Neuronal stem cell (in vitro differentiated cells): Measurements from ENCODE around the gene THBD. TPM values are rescaled to one million over a fixed set of nuclear protein-coding genes. Genes with fewer than 3 reads are reported as not detected.

ENCODE experiments used
- DNase-seq: peaks from one replicate; pipeline ENCODE4 v3.0.0-alpha.2; 2013; ENCODE audit warnings: low spot score
- H2AFZ ChIP-seq: one replicate; pipeline ENCODE4 v1.6.1; 2013; ENCODE audit warnings: mild to moderate bottlenecking, low read length, inconsistent platforms
- H2AK5ac ChIP-seq: 2 replicates; pipeline ENCODE4 v1.6.1; 2013; ENCODE audit warnings: low read depth, mild to moderate bottlenecking, inconsistent platforms, low read length, moderate library complexity, mixed read lengths
- H2BK120ac ChIP-seq: 2 replicates; pipeline ENCODE4 v1.6.1; 2013; ENCODE audit warnings: low read depth, mild to moderate bottlenecking, inconsistent platforms, low read length, moderate library complexity, mixed read lengths
- H2BK12ac ChIP-seq: one replicate; pipeline ENCODE4 v1.6.1; 2013; ENCODE audit warnings: low read length, inconsistent platforms
- H2BK15ac ChIP-seq: 2 replicates; pipeline ENCODE4 v1.6.1; 2013; ENCODE audit warnings: mild to moderate bottlenecking, low read length, inconsistent platforms, mixed read lengths
- H2BK5ac ChIP-seq: one replicate; pipeline ENCODE4 v1.6.1; 2013; ENCODE audit warnings: inconsistent platforms, mild to moderate bottlenecking, low read length, moderate library complexity
- H3K14ac ChIP-seq: one replicate; pipeline ENCODE4 v1.6.1; 2013; ENCODE audit warnings: low read length, inconsistent platforms
- H3K18ac ChIP-seq: 2 replicates; pipeline ENCODE4 v1.6.1; 2013; ENCODE audit warnings: low read length, inconsistent platforms
- H3K23ac ChIP-seq: 2 replicates; pipeline ENCODE4 v1.6.1; 2013; ENCODE audit warnings: low read depth, mild to moderate bottlenecking, mixed read lengths, low read length, inconsistent platforms; ENCODE audit not compliant: poor library complexity
- H3K27ac ChIP-seq: replicated peaks from 3 replicates; pipeline ENCODE4 v1.5.1; 2013; ENCODE audit warnings: low read length, inconsistent platforms
- H3K27me3 ChIP-seq, 3 experiments: 2 replicates each; pipeline ENCODE4 v1.6.1; 2013; ENCODE audit warnings: low read length in 3 of 3, mild to moderate bottlenecking in 2 of 3, inconsistent platforms in 1 of 3, low read depth in 1 of 3, mixed read lengths in 1 of 3, moderate library complexity in 1 of 3; ENCODE audit not compliant: control insufficient read depth in 3 of 3, insufficient read depth in 3 of 3
- H3K36me3 ChIP-seq, 2 donors: replicated peaks in 1 of 2; 2 replicates each; pipeline ENCODE4 v1.6.1; 2013; ENCODE audit warnings: low read length in 2 of 2; ENCODE audit not compliant: control insufficient read depth in 2 of 2, insufficient read depth in 2 of 2
- H3K4ac ChIP-seq: 2 replicates; pipeline ENCODE4 v1.6.1; 2013; ENCODE audit warnings: inconsistent platforms, mild to moderate bottlenecking, low read length, moderate library complexity
- H3K4me1 ChIP-seq, 2 donors: 1 replicate in 1 of 2; 2 replicates in 1 of 2; pipeline ENCODE4 v1.6.1; 2013; ENCODE audit warnings: low read length in 2 of 2, low read depth in 1 of 2; ENCODE audit not compliant: control insufficient read depth in 2 of 2, insufficient read depth in 1 of 2
- H3K4me2 ChIP-seq: one replicate; pipeline ENCODE4 v1.6.1; 2013; ENCODE audit warnings: mild to moderate bottlenecking, low read length, inconsistent platforms; ENCODE audit not compliant: insufficient read depth, poor library complexity, severe bottlenecking
- H3K4me3 ChIP-seq, 2 donors: 2 replicates each; pipeline ENCODE4 v1.5.1; 2013; ENCODE audit warnings: low read length in 2 of 2, mild to moderate bottlenecking in 2 of 2, inconsistent platforms in 1 of 2, moderate library complexity in 1 of 2
- H3K79me1 ChIP-seq: one replicate; pipeline ENCODE4 v1.6.1; 2013; ENCODE audit warnings: low read depth, mild to moderate bottlenecking, inconsistent platforms, low read length, moderate library complexity
- H3K9ac ChIP-seq: one replicate; pipeline ENCODE4 v1.6.1; 2013; ENCODE audit warnings: mild to moderate bottlenecking, low read depth, low read length, inconsistent platforms; ENCODE audit not compliant: poor library complexity
- H3K9me3 ChIP-seq, 2 donors: replicated peaks in 1 of 2; 2 replicates each; pipeline versions ENCODE3 to v1.6.1; 2013; ENCODE audit warnings: low read length in 2 of 2, mild to moderate bottlenecking in 2 of 2, inconsistent platforms in 1 of 2, low read depth in 1 of 2, mixed read lengths in 1 of 2, moderate library complexity in 1 of 2; ENCODE audit not compliant: control insufficient read depth in 2 of 2, insufficient read depth in 1 of 2
- H4K8ac ChIP-seq: one replicate; pipeline ENCODE4 v1.6.1; 2013; ENCODE audit warnings: low read depth, mild to moderate bottlenecking, inconsistent platforms, low read length, moderate library complexity
- H4K91ac ChIP-seq: one replicate; pipeline ENCODE4 v1.6.1; 2013; ENCODE audit warnings: low read length, low read depth, mild to moderate bottlenecking, inconsistent platforms; ENCODE audit not compliant: poor library complexity
- WGBS, 2 donors: extraction: QIAGEN DNeasy Blood & Tissue Kit; methylation state at CpG; one replicate each; pipeline ENCODE4 v1.1.7; 2013; ENCODE audit warnings: missing lambda C conversion rate in 2 of 2, mixed read lengths in 1 of 2; ENCODE audit not compliant: insufficient read length in 2 of 2, insufficient replicate concordance in 1 of 2; ENCODE audit errors: extremely low coverage in 2 of 2; 5-methylcytosine and 5-hydroxymethylcytosine counted together
- polyA plus RNA-seq, 2 experiments: library from polyadenylated mRNA; stranded (reverse); fragments of 200-250 nt; gene quantifications; one replicate each; pipeline ENCODE4 v1.2.3, GENCODE V29; 2013

Gene THBD, protein sequence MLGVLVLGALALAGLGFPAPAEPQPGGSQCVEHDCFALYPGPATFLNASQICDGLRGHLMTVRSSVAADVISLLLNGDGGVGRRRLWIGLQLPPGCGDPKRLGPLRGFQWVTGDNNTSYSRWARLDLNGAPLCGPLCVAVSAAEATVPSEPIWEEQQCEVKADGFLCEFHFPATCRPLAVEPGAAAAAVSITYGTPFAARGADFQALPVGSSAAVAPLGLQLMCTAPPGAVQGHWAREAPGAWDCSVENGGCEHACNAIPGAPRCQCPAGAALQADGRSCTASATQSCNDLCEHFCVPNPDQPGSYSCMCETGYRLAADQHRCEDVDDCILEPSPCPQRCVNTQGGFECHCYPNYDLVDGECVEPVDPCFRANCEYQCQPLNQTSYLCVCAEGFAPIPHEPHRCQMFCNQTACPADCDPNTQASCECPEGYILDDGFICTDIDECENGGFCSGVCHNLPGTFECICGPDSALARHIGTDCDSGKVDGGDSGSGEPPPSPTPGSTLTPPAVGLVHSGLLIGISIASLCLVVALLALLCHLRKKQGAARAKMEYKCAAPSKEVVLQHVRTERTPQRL
- 0.06 TPM for polyA plus RNA-seq (2013, experiment 1 of 2)
- polyA plus RNA-seq (2013, experiment 2 of 2), result 0.10 TPM

DNA sequence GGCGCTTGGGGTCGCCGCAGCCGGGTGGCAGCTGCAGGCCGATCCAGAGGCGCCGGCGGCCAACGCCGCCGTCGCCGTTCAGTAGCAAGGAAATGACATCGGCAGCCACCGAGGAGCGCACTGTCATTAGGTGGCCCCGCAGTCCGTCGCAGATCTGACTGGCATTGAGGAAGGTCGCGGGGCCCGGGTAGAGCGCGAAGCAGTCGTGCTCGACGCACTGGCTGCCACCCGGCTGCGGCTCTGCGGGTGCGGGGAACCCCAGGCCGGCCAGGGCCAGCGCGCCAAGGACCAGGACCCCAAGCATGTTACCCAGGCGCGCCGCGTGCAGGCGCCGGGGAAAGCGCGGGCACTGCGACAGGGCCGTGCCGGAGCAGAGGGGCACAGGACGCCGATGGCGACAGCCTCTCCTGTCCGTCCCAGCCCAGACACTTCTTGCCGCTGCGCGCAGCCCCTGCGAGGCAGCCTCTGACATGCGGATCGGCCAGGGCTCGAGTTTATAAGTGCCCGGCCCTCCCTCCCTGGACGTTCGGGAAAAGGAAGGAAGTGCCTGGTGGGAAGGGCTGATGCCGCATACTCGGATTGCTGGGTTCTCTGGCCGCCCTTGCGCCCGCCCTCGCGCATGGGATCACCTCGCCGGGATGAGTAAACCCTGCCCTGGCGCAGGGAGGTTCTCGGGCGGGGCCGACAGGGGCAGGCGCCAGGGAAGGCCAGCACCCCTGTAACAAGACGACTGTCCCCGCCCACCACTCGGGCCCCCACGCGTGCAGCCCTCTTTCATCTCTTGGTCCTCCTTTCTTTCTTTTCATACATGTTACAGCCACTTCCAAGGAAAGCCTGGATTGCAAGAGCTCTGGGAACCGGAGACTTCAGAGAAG is at the start of gene THBD:
THBD (minus strand) TSS at position 472 of the 875 bp plus-strand sequence; CDS start at position 304, 168 bp downstream.
- peak within 1 kb of the TSS; percentile 43 for H2BK5ac ChIP-seq
- H2BK12ac ChIP-seq, result peak within 1 kb of the TSS; percentile 58
- peak within 1 kb of the TSS; percentile 80 for H3K9ac ChIP-seq
- peaks cover 0 to 13% of the 10 kb centered on the region in 2 donors for H3K4me1 ChIP-seq
- no peak within 1 kb of the TSS for H3K27ac ChIP-seq
- peak within 1 kb of the TSS; percentile 82 for H3K23ac ChIP-seq
- peak; percentile 30 for DNase-seq
- H3K9me3 ChIP-seq, result peaks cover 0 to 7% of the 10 kb centered on the region in 2 donors
- peaks cover 10 to 81% (median 46%) of the 10 kb centered on the region in 3 experiments for H3K27me3 ChIP-seq
- no CpG with 5 or more reads among the region's 79 CpGs for WGBS, 2 donors
- peak within 1 kb of the TSS; percentile 98 for H3K4me2 ChIP-seq
- H2AFZ ChIP-seq, result peak within 1 kb of the TSS; percentile 90
- H2AK5ac ChIP-seq, result peak within 1 kb of the TSS; percentile 65
- no peak within 1 kb of the TSS for H2BK15ac ChIP-seq
- peak within 1 kb of the TSS; percentile 40 for H3K14ac ChIP-seq
- H4K91ac ChIP-seq, result no peak within 1 kb of the TSS
- H3K18ac ChIP-seq, result peak within 1 kb of the TSS; percentile 54
- no peak within 1 kb of the TSS for H3K4ac ChIP-seq
- no peaks in the 10 kb centered on the region for H3K36me3 ChIP-seq
- H3K4me3 ChIP-seq, result peak within 1 kb of the TSS in 1 of 2 donors; percentile 76
- H3K79me1 ChIP-seq, result no peaks in the 10 kb centered on the region
- no peak within 1 kb of the TSS for H4K8ac ChIP-seq
- H2BK120ac ChIP-seq, result no peak within 1 kb of the TSS

DNA sequence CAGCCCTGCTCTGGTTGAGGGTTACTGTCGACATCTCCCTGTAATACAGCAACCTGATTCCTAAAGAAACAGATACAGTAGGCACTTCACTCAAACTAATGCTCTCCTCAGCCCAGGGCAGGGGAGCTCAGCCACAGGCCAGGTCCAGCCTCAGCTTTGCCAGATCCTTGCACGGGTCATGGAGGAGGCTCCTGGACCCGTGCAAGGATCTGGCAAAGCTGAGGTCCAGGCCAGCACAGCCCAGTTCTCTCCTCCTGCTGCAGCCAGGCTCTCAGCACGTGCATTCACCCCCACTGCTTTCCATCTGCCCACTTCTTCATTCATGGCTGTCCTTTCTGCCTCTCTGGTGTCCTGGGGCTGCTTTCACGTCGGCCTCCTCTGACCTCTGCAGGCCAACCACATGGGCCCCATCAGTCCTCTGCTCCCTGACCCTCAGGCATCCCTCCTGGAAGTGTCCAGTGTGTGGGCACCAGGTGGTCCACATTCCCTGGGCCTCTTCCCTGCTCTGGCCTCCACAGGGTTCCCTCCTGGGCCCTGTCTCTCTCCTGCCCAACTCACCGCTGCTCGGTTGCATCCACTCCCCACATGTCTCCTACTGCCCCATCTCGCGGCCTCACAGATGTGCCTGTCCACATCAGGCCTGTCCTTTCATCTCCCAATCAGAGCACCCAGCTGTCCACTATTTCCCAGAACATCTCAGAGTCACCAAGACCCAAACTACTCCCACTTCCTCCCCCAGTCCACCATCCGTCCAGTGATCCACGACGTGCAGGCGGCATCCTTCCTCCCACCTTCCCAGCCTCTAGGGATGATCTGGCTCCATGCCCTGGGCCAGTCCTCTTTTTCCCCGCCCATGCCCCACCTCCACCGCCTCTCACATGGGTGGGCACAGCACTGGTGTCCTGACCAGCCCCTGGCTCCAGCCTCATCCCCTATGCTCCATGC is 48.4 kb upstream of the THBD start:
- no peaks in the 10 kb centered on the region for H3K36me3 ChIP-seq
- peak overlapping the region; percentile 1 for H2BK15ac ChIP-seq
- H3K4ac ChIP-seq, result no peak overlapping the region
- H3K9me3 ChIP-seq, result no peaks in the 10 kb centered on the region
- H2BK120ac ChIP-seq, result no peak overlapping the region
- no peak overlapping the region for H3K4me2 ChIP-seq
- H2BK12ac ChIP-seq, result no peak overlapping the region
- WGBS, 2 donors, result no CpG with 5 or more reads among the region's 16 CpGs
- no peak overlapping the region for H3K27ac ChIP-seq
- H2AFZ ChIP-seq, result no peak overlapping the region
- H3K18ac ChIP-seq, result peak overlapping the region; percentile 34
- no peak overlapping the region for H3K14ac ChIP-seq
- no peak for DNase-seq
- H4K91ac ChIP-seq, result no peak overlapping the region
- no peaks in the 10 kb centered on the region for H3K79me1 ChIP-seq
- no peak overlapping the region for H4K8ac ChIP-seq
- H2AK5ac ChIP-seq, result no peak overlapping the region
- H3K4me1 ChIP-seq, result peaks cover 0 to 5% of the 10 kb centered on the region in 2 donors
- no peak overlapping the region for H3K23ac ChIP-seq
- H3K4me3 ChIP-seq, result no peak overlapping the region
- no peak overlapping the region for H2BK5ac ChIP-seq
- no peak overlapping the region for H3K9ac ChIP-seq
- H3K27me3 ChIP-seq, result no peaks in the 10 kb centered on the region

DNA sequence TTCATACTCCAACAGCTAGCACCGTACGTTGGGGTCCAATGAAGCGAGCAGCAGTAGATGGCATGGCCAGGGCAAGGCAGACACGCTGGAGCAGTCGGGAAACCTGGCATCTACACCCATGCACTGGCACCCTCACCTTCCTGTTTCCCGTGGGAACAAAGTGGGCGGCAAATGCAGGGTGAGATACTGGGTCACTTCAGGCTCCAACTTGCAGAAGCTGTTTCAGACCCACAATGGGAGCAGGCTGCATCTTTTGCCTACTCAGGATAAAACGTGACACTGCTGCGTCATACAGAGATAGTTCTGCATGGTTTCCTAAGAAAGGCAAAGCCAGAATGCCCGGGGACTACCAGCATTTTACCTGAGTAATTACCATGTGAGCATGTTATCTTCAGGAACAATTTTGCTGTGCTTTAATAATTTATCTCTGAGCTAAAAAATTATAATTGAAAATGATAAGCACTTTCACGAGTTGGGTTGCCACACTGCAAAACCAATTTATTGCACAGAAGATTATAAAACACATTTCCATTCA is 47.6 kb upstream of the THBD start:
- H2AK5ac ChIP-seq, result no peak overlapping the region
- no peak overlapping the region for H2BK15ac ChIP-seq
- H3K4ac ChIP-seq, result no peak overlapping the region
- H3K79me1 ChIP-seq, result no peaks in the 10 kb centered on the region
- no peak overlapping the region for H3K27ac ChIP-seq
- no peaks in the 10 kb centered on the region for H3K36me3 ChIP-seq
- no CpG with 5 or more reads among the region's 11 CpGs for WGBS, 2 donors
- no peak overlapping the region for H3K9ac ChIP-seq
- peak overlapping the region; percentile 8 for H3K23ac ChIP-seq
- DNase-seq, result no peak
- peak overlapping the region in 1 of 2 donors; percentile 13 for H3K4me3 ChIP-seq
- H3K14ac ChIP-seq, result no peak overlapping the region
- H3K4me1 ChIP-seq, result peaks cover 0 to 5% of the 10 kb centered on the region in 2 donors
- H3K27me3 ChIP-seq, result no peaks in the 10 kb centered on the region
- H4K8ac ChIP-seq, result no peak overlapping the region
- no peak overlapping the region for H2BK5ac ChIP-seq
- H3K18ac ChIP-seq, result no peak overlapping the region
- H2BK12ac ChIP-seq, result no peak overlapping the region
- no peak overlapping the region for H2AFZ ChIP-seq
- H3K9me3 ChIP-seq, result no peaks in the 10 kb centered on the region
- no peak overlapping the region for H4K91ac ChIP-seq
- no peak overlapping the region for H2BK120ac ChIP-seq
- no peak overlapping the region for H3K4me2 ChIP-seq
